HCT116 (cell line): ENCODE results near the gene RHBDD3. TPM values are rescaled to one million over a fixed set of nuclear protein-coding genes. Genes with fewer than 3 reads are reported as not detected.

Experiments
- ATAC-seq: fragments of 200-7000 bp; cut with Tn5 transposase; 2 replicates; pipeline ENCODE4 v1.9.1; 2020; ENCODE audit warnings: mild to moderate bottlenecking, moderate library complexity
- BruUV-seq: library from RNA; stranded (reverse); fragments of 400-500 nt; replicated peaks from 2 replicates; lab custom pipeline; 2021; lab: Mats Ljungman, UMichigan
- CTCF ChIA-PET: fragments of 300-600 bp; sonication (Branson Sonifier 250); formaldehyde crosslinking; loops from one replicate; lab custom pipeline; 2021; ENCODE audit warnings: antibody characterized with exemption; lab: Charles Lee
- POLR2A ChIA-PET: fragments of 300-600, 350-600 bp; sonication (Branson Sonifier 250); formaldehyde crosslinking; loops from one replicate; lab custom pipeline; 2021; ENCODE audit warnings: antibody characterized with exemption; lab: Charles Lee
- RAD21 ChIA-PET, 2 experiments: fragments of 300-600 bp; sonication (Branson Sonifier 250); formaldehyde crosslinking; loops; one replicate each; lab custom pipeline; 2023; ENCODE audit warnings: low total read pairs in 2 of 2; ENCODE audit not compliant: uncharacterized antibody in 2 of 2, unreplicated experiment in 2 of 2, low non-redundant PET in 1 of 2; lab: Charles Lee
- DNase-seq: peaks from one replicate; pipeline ENCODE4 v3.0.0-alpha.2; 2010; ENCODE audit warnings: low read depth, low spot score
- H2AFZ ChIP-seq: fragments of 200-600 bp; shearing (Covaris generic), sonication (generic); 2 replicates; pipeline ENCODE4 v1.6.1; 2017; ENCODE audit warnings: low read depth, mixed run types, mixed read lengths, antibody characterized with exemption, low read length; ENCODE audit not compliant: poor library complexity, severe bottlenecking
- H3K27ac ChIP-seq: 2 replicates; pipeline ENCODE4 v1.5.1; 2012; ENCODE audit warnings: low read depth, low read length
- H3K27me3 ChIP-seq: fragments of 200-600 bp; sonication (generic); 2 replicates; pipeline ENCODE4 v1.6.1; 2016; ENCODE audit warnings: mixed run types, low read length, mixed read lengths; ENCODE audit not compliant: insufficient read depth
- H3K36me3 ChIP-seq, 2 experiments: fragments of 200-500 bp in 1 of 2; fragments of 200-600 bp in 1 of 2; sonication (Bioruptor generic) in 1 of 2; sonication (generic) in 1 of 2; 2 replicates each; pipeline versions ENCODE4 v1.5.1 to v1.6.1; 2014 to 2016; ENCODE audit warnings: low read length in 2 of 2, inconsistent platforms in 1 of 2, mixed read lengths in 1 of 2, mixed run types in 1 of 2; ENCODE audit not compliant: insufficient read depth in 2 of 2, control insufficient read depth in 1 of 2
- H3K4me1 ChIP-seq, 2 experiments: fragments of 200-600 bp in 1 of 2; sonication (generic) in 1 of 2; 2 replicates each; pipeline versions ENCODE4 v1.5.1 to v1.6.1; 2012 to 2017; ENCODE audit warnings: low read length in 2 of 2, inconsistent platforms in 1 of 2, mild to moderate bottlenecking in 1 of 2, mixed read lengths in 1 of 2, mixed run types in 1 of 2, moderate library complexity in 1 of 2; ENCODE audit not compliant: insufficient read depth in 2 of 2, control insufficient read depth in 1 of 2
- H3K4me2 ChIP-seq: fragments of 200-600 bp; sonication (generic); 2 replicates; pipeline ENCODE4 v1.6.1; 2017; ENCODE audit warnings: mixed run types, low read length, mixed read lengths
- H3K4me3 ChIP-seq, 2 experiments: fragments of 200-600 bp in 1 of 2; sonication (generic) in 1 of 2; replicated peaks in 1 of 2; 2 replicates each; pipeline ENCODE4 v1.5.1; 2011 to 2016; ENCODE audit warnings: low read length in 2 of 2, control low read depth in 1 of 2, low read depth in 1 of 2, mild to moderate bottlenecking in 1 of 2, mixed read lengths in 1 of 2, mixed run types in 1 of 2
- H3K79me2 ChIP-seq: fragments of 200-600 bp; sonication (generic); 2 replicates; pipeline ENCODE4 v1.6.1; 2017; ENCODE audit warnings: mild to moderate bottlenecking, mixed run types, low read length, moderate library complexity, mixed read lengths; ENCODE audit not compliant: insufficient read depth
- H3K9ac ChIP-seq: fragments of 200-600 bp; sonication (generic); 2 replicates; pipeline ENCODE4 v1.6.1; 2016; ENCODE audit warnings: low read length, mixed read lengths
- H3K9me2 ChIP-seq: fragments of 200-600 bp; sonication (generic), shearing (Covaris generic); 2 replicates; pipeline ENCODE4 v1.6.1; 2017; ENCODE audit warnings: mixed run types, mild to moderate bottlenecking, moderate library complexity; ENCODE audit not compliant: insufficient read depth
- H3K9me3 ChIP-seq, 2 experiments: fragments of 200-500 bp in 1 of 2; fragments of 200-600 bp in 1 of 2; sonication (Bioruptor generic) in 1 of 2; sonication (generic) in 1 of 2; 2 replicates each; pipeline ENCODE4 v1.6.1; 2014 to 2017; ENCODE audit warnings: low read length in 2 of 2, mixed read lengths in 2 of 2, inconsistent platforms in 1 of 2, low read depth in 1 of 2, mild to moderate bottlenecking in 1 of 2, mixed run types in 1 of 2, moderate library complexity in 1 of 2; ENCODE audit not compliant: control insufficient read depth in 1 of 2, insufficient read depth in 1 of 2
- H4K20me1 ChIP-seq: fragments of 200-600 bp; sonication (generic), shearing (Covaris generic); 2 replicates; pipeline ENCODE4 v1.6.1; 2017; ENCODE audit warnings: mixed run types, mild to moderate bottlenecking, moderate library complexity; ENCODE audit not compliant: insufficient read depth
- ATF3 ChIP-seq: IDR thresholded peaks from 2 replicates; pipeline ENCODE4 v1.6.1; 2012
- CBX3 ChIP-seq: IDR thresholded peaks from 2 replicates; pipeline ENCODE4 v1.6.1; 2012; ENCODE audit warnings: low read depth
- CEBPB ChIP-seq: IDR thresholded peaks from 2 replicates; pipeline ENCODE4 v1.6.1; 2012; ENCODE audit warnings: low read depth
- CTCF ChIP-seq, 3 experiments: fragments of 200-600 bp in 1 of 3; sonication (generic) in 1 of 3; IDR thresholded peaks in 2 of 3; conservative IDR thresholded peaks in 1 of 3; 2 replicates each; pipeline ENCODE4 v1.5.1; 2012 to 2017; ENCODE audit warnings: low read depth in 2 of 3, low read length in 2 of 3, antibody characterized with exemption in 1 of 3, borderline replicate concordance in 1 of 3, control low read depth in 1 of 3, mild to moderate bottlenecking in 1 of 3, mixed read lengths in 1 of 3, mixed run types in 1 of 3, moderate library complexity in 1 of 3; ENCODE audit not compliant: insufficient read depth in 1 of 3
- EZH2phosphoT487 ChIP-seq: fragments of 200-600 bp; IDR thresholded peaks from 2 replicates; pipeline ENCODE4 v1.6.1; 2018; ENCODE audit warnings: antibody characterized with exemption, borderline replicate concordance
- FOSL1 ChIP-seq: IDR thresholded peaks from 2 replicates; pipeline ENCODE4 v1.6.1; 2012; ENCODE audit warnings: low read depth
- JUND ChIP-seq: IDR thresholded peaks from 2 replicates; pipeline ENCODE4 v1.6.1; 2012
- MAX ChIP-seq: IDR thresholded peaks from 2 replicates; pipeline ENCODE4 v1.6.1; 2012
- POLR2A ChIP-seq: IDR thresholded peaks from 2 replicates; pipeline ENCODE4 v1.7.0; 2011; ENCODE audit warnings: borderline replicate concordance; ENCODE audit not compliant: insufficient read depth, insufficient read length; ENCODE audit errors: extremely low read depth
- POLR2AphosphoS5 ChIP-seq: IDR thresholded peaks from 2 replicates; pipeline ENCODE4 v1.6.1; 2011; ENCODE audit warnings: mild to moderate bottlenecking, low read depth, low read length, moderate library complexity
- REST ChIP-seq: IDR thresholded peaks from 2 replicates; pipeline ENCODE4 v1.6.1; 2012; ENCODE audit warnings: low read depth
- SP1 ChIP-seq: IDR thresholded peaks from 2 replicates; pipeline ENCODE4 v1.6.1; 2012; ENCODE audit warnings: low read depth
- SRF ChIP-seq: IDR thresholded peaks from 2 replicates; pipeline ENCODE4 v1.6.1; 2012; ENCODE audit warnings: low read depth
- TCF7L2 ChIP-seq: IDR thresholded peaks from 2 replicates; pipeline ENCODE4 v1.7.0; 2011; ENCODE audit warnings: borderline replicate concordance, inconsistent platforms; ENCODE audit not compliant: insufficient read depth, insufficient read length; ENCODE audit errors: extremely low read depth
- ZBTB33 ChIP-seq: IDR thresholded peaks from 2 replicates; pipeline ENCODE4 v1.6.1; 2011; ENCODE audit warnings: mild to moderate bottlenecking, low read length, moderate library complexity; ENCODE audit not compliant: insufficient replicate concordance; ENCODE audit errors: extremely low read depth
- intact Hi-C: fragments of 100-400 bp; cut with micrococcal nuclease; formaldehyde crosslinking; loops from 2 replicates; pipeline ENCODE4 v1.10.0; 2022
- total RNA-seq: library from RNA; stranded (reverse); gene quantifications from one replicate; pipeline ENCODE4 v1.2.1, GENCODE V29; 2021; ENCODE audit not compliant: unreplicated experiment

Gene RHBDD3
- total RNA-seq, 1 experiment from 2014 or later = 30.2 TPM

- TF ChIP-seq ATF3 = no peak
These were observed 7.4 kb upstream of the RHBDD3 start (continued) for GRCh38 chr22:29275167-29275566.

- DNase-seq (no peak), ATAC-seq (no peak)
- no TSS peak for BruUV-seq
- Histone ChIP-seq H3K36me3 (peaks cover 71 to 85% of the 10 kb centered on the region in 2 experiments), H3K4me1 (peaks cover 12 to 19% of the 10 kb centered on the region in 2 experiments), H3K9me2 (no peaks in the 10 kb centered on the region), H3K9ac (no peak overlapping the region), H3K4me2 (no peak overlapping the region), H4K20me1 (peaks cover 85% of the 10 kb centered on the region; the same call in 1 of the 2 replicates), H3K4me3 (no peak overlapping the region), H3K9me3 (no peaks in the 10 kb centered on the region), H3K27ac (no peak overlapping the region), H3K27me3 (no peaks in the 10 kb centered on the region), H2AFZ (no peak overlapping the region), H3K79me2 (peaks cover 100% of the 10 kb centered on the region)
- ChIA-PET RAD21 (no interaction called here), POLR2A (no interaction called here), CTCF (no interaction called here)
- TF ChIP-seq ZBTB33 = no peak
- no peak for TF ChIP-seq CBX3
- no peak for TF ChIP-seq POLR2A
- no peak for TF ChIP-seq MAX
- no peak for TF ChIP-seq CEBPB
- TF ChIP-seq SRF = no peak
- TF ChIP-seq JUND = no peak
- no peak for TF ChIP-seq EZH2phosphoT487
- TF ChIP-seq REST = no peak
- no peak for TF ChIP-seq SP1
- no peak for TF ChIP-seq TCF7L2
- TF ChIP-seq CTCF (IDR thresholded peaks at IDR 0.05 in 2 of 3, conservative IDR thresholded peaks at IDR 0.05 in 1 of 3; ENCODE audit: borderline replicate concordance in 1 of 3, insufficient read depth in 1 of 3, low read depth in 2 of 3, low read length in 2 of 3) = no peak
- no peak for TF ChIP-seq FOSL1
- TF ChIP-seq POLR2AphosphoS5 = no peak
- intact Hi-C loops = no loop called here
These were observed 4.8 kb upstream of the RHBDD3 start for GRCh38 chr22:29272624-29273023.
